Activated CD4-positive, CD25-positive, alpha-beta regulatory T cell (primary cell): ENCODE measurements around the gene PGBD5.

Experiments used
- DNase-seq, 4 experiments: peaks; one replicate each; lab custom pipeline; 2025; lab: John Stamatoyannopoulos, UW

Gene PGBD5

GRCh38 chr1:230349020-230349393, 77.1 kb downstream of the PGBD5 start:
- no peak for DNase-seq

GRCh38 chr1:230348386-230349019, 77.6 kb downstream of the PGBD5 start:
- no peak for DNase-seq

- no peak for DNase-seq
These were observed 78.2 kb downstream of the PGBD5 start for GRCh38 chr1:230347896-230348295.

- no peak for DNase-seq
These were observed 80.8 kb downstream of the PGBD5 start for GRCh38 chr1:230345139-230345885.

GRCh38 chr1:230342699-230343098, 83.4 kb downstream of the PGBD5 start:
- DNase-seq = no peak

- no peak for DNase-seq
These were observed 84.1 kb downstream of the PGBD5 start for GRCh38 chr1:230342019-230342418.

- no peak for DNase-seq
These were observed 85.0 kb downstream of the PGBD5 start for GRCh38 chr1:230341162-230341546.

GRCh38 chr1:230340526-230341161, 85.5 kb downstream of the PGBD5 start:
- no peak for DNase-seq

- no peak for DNase-seq
These were observed 87.1 kb downstream of the PGBD5 start for GRCh38 chr1:230339033-230339432.

- no peak for DNase-seq
These were observed 88.9 kb downstream of the PGBD5 start for GRCh38 chr1:230337266-230337665.

- no peak for DNase-seq
These were observed 90.1 kb downstream of the PGBD5 start for GRCh38 chr1:230335861-230336522.

- DNase-seq = no peak
These were observed 91.7 kb downstream of the PGBD5 start for GRCh38 chr1:230334447-230334837.

GRCh38 chr1:230333590-230334446, 92.3 kb downstream of the PGBD5 start:
- no peak for DNase-seq

GRCh38 chr1:230332575-230333066, 93.5 kb downstream of the PGBD5 start:
- DNase-seq = no peak

- no peak for DNase-seq
These were observed 94.1 kb downstream of the PGBD5 start for GRCh38 chr1:230332061-230332460.

GRCh38 chr1:230330157-230330556, 96.0 kb downstream of the PGBD5 start:
- no peak for DNase-seq

- DNase-seq = no peak
These were observed 97.7 kb downstream of the PGBD5 start for GRCh38 chr1:230328342-230329015.

GRCh38 chr1:230327892-230328284, 98.2 kb downstream of the PGBD5 start:
- DNase-seq = no peak

- DNase-seq = no peak
These were observed 98.9 kb downstream of the PGBD5 start for GRCh38 chr1:230326971-230327891.

- DNase-seq = no peak
These were observed 102.4 kb downstream of the PGBD5 start for GRCh38 chr1:230323686-230324085.
